IgD-negative memory B cell (primary cell): ENCODE results near the gene TMPRSS9. TPM values are rescaled to one million over a fixed set of nuclear protein-coding genes. Genes with fewer than 3 reads are reported as not detected.
"Not testable (repeated sequence)": the region's sequence is repeated elsewhere in the genome, so short reads cannot be mapped to it uniquely, and the experiment has no call there.

Source experiments
- H3K27ac Mint-ChIP-seq, 3 donors: one replicate each; pipeline ENCODE4 v1.8.0; 2020 to 2022; ENCODE audit warnings: mild to moderate bottlenecking in 3 of 3, mixed read lengths in 3 of 3, moderate library complexity in 1 of 3
- H3K27me3 Mint-ChIP-seq: one replicate; pipeline ENCODE4 v1.8.0; 2021; ENCODE audit warnings: mixed read lengths
- H3K36me3 Mint-ChIP-seq: one replicate; pipeline ENCODE4 v1.8.0; 2020; ENCODE audit warnings: mild to moderate bottlenecking, mixed read lengths
- H3K4me1 Mint-ChIP-seq, 3 donors: one replicate each; pipeline ENCODE4 v1.8.0; 2020 to 2022; ENCODE audit warnings: mixed read lengths in 3 of 3, mild to moderate bottlenecking in 1 of 3
- H3K4me3 Mint-ChIP-seq, 4 donors: one replicate each; pipeline ENCODE4 v1.8.0; 2020 to 2022; ENCODE audit warnings: mild to moderate bottlenecking in 4 of 4, mixed read lengths in 4 of 4, moderate library complexity in 3 of 4
- H3K9me3 Mint-ChIP-seq, 3 donors: one replicate each; pipeline ENCODE4 v1.8.0; 2020 to 2021; ENCODE audit warnings: mixed read lengths in 3 of 3, mild to moderate bottlenecking in 1 of 3
- polyA plus RNA-seq: library from polyadenylated mRNA; unstranded; fragments of 300-500 nt; fragmentation: Illumina TruSeq; gene quantifications from one replicate; pipeline ENCODE4 v1.2.3, GENCODE V29; 2021

The TMPRSS9 gene
- polyA plus RNA-seq, 1 donor from 2014 or later: not detected

GRCh38 chr19:2457394-2458037, 97.5 kb downstream of the TMPRSS9 start:
- peak overlapping the region; percentile 74 to 96 (median 92) for H3K4me3 Mint-ChIP-seq

GRCh38 chr19:2458054-2458453, 98.0 kb downstream of the TMPRSS9 start:
- peak overlapping the region in 1 of 3 donors; percentile 67 for H3K27ac Mint-ChIP-seq
- H3K36me3 Mint-ChIP-seq: peaks cover 2% of the 10 kb centered on the region
- H3K27me3 Mint-ChIP-seq: no peaks in the 10 kb centered on the region
- H3K9me3 Mint-ChIP-seq: no peaks in the 10 kb centered on the region
- H3K4me1 Mint-ChIP-seq: peaks cover 9 to 14% (median 10%) of the 10 kb centered on the region in 3 donors
- peak overlapping the region in 2 of 4 donors; percentile 41 to 96 for H3K4me3 Mint-ChIP-seq

More at GRCh38 chr19:2457394-2458037, 97.5 kb downstream of the TMPRSS9 start:
- Mint-ChIP-seq H3K27ac (peak overlapping the region; percentile 92 to 96 (median 92)), H3K27me3 (no peaks in the 10 kb centered on the region), H3K9me3 (no peaks in the 10 kb centered on the region), H3K4me1 (peaks cover 9 to 16% (median 10%) of the 10 kb centered on the region in 3 donors), H3K36me3 (peaks cover 2% of the 10 kb centered on the region)

GRCh38 chr19:2458776-2459175, 98.7 kb downstream of the TMPRSS9 start:
- peaks cover 9 to 12% (median 10%) of the 10 kb centered on the region in 3 donors for H3K4me1 Mint-ChIP-seq
- not testable (repeated sequence) for H3K27ac Mint-ChIP-seq, H3K9me3 Mint-ChIP-seq, H3K4me3 Mint-ChIP-seq, H3K27me3 Mint-ChIP-seq, H3K36me3 Mint-ChIP-seq

GRCh38 chr19:2460245-2460644, 100.2 kb downstream of the TMPRSS9 start:
- H3K4me1 Mint-ChIP-seq: peaks cover 6 to 9% (median 8%) of the 10 kb centered on the region in 3 donors
- no peaks in the 10 kb centered on the region for H3K27me3 Mint-ChIP-seq
- peak overlapping the region in 1 of 3 donors; percentile 72 for H3K27ac Mint-ChIP-seq
- peak overlapping the region in 3 of 4 donors; percentile 46 to 83 (median 51) for H3K4me3 Mint-ChIP-seq
- H3K36me3 Mint-ChIP-seq: peaks cover 2% of the 10 kb centered on the region
- H3K9me3 Mint-ChIP-seq: no peaks in the 10 kb centered on the region

GRCh38 chr19:2461751-2462634, 101.9 kb downstream of the TMPRSS9 start:
- H3K4me3 Mint-ChIP-seq: peak overlapping the region; percentile 60 to 88 (median 77)
- H3K27ac Mint-ChIP-seq: no peak overlapping the region
- H3K36me3 Mint-ChIP-seq: peaks cover 2% of the 10 kb centered on the region
- no peaks in the 10 kb centered on the region for H3K9me3 Mint-ChIP-seq
- H3K4me1 Mint-ChIP-seq: peaks cover 3 to 6% (median 6%) of the 10 kb centered on the region in 3 donors
- no peaks in the 10 kb centered on the region for H3K27me3 Mint-ChIP-seq

GRCh38 chr19:2462635-2463421, 102.8 kb downstream of the TMPRSS9 start:
- Mint-ChIP-seq H3K27me3 (no peaks in the 10 kb centered on the region), H3K9me3 (no peaks in the 10 kb centered on the region), H3K4me1 (peaks cover 0 to 3% (median 0%) of the 10 kb centered on the region in 3 donors), H3K4me3 (peak overlapping the region in 2 of 4 donors; percentile 31 to 41), H3K36me3 (no peaks in the 10 kb centered on the region), H3K27ac (peak overlapping the region in 1 of 3 donors; percentile 31)

GRCh38 chr19:2463694-2464093, 103.6 kb downstream of the TMPRSS9 start:
- not testable (repeated sequence) for H3K27ac Mint-ChIP-seq, H3K4me1 Mint-ChIP-seq, H3K9me3 Mint-ChIP-seq, H3K27me3 Mint-ChIP-seq, H3K36me3 Mint-ChIP-seq
- H3K4me3 Mint-ChIP-seq: peak overlapping the region in 3 of 4 donors; percentile 31 to 81 (median 41)

GRCh38 chr19:2464389-2464788, 104.3 kb downstream of the TMPRSS9 start:
- peaks cover 0 to 4% (median 1%) of the 10 kb centered on the region in 3 donors for H3K4me1 Mint-ChIP-seq
- H3K27ac Mint-ChIP-seq: no peak overlapping the region
- no peaks in the 10 kb centered on the region for H3K27me3 Mint-ChIP-seq
- H3K36me3 Mint-ChIP-seq: no peaks in the 10 kb centered on the region
- peak overlapping the region in 2 of 4 donors; percentile 31 to 33 for H3K4me3 Mint-ChIP-seq
- H3K9me3 Mint-ChIP-seq: no peaks in the 10 kb centered on the region

- H3K27ac Mint-ChIP-seq: no peak overlapping the region
- H3K4me1 Mint-ChIP-seq: peaks cover 0 to 6% (median 4%) of the 10 kb centered on the region in 3 donors
- H3K36me3 Mint-ChIP-seq: no peaks in the 10 kb centered on the region
- H3K4me3 Mint-ChIP-seq: no peak overlapping the region
- H3K9me3 Mint-ChIP-seq: no peaks in the 10 kb centered on the region
- no peaks in the 10 kb centered on the region for H3K27me3 Mint-ChIP-seq
Observed at GRCh38 chr19:2468596-2468995, 108.5 kb downstream of the TMPRSS9 start.

- H3K27me3 Mint-ChIP-seq: no peaks in the 10 kb centered on the region
- no peak overlapping the region for H3K4me3 Mint-ChIP-seq
- no peaks in the 10 kb centered on the region for H3K9me3 Mint-ChIP-seq
- peaks cover 0 to 6% (median 4%) of the 10 kb centered on the region in 3 donors for H3K4me1 Mint-ChIP-seq
- no peaks in the 10 kb centered on the region for H3K36me3 Mint-ChIP-seq
- peak overlapping the region in 2 of 3 donors; percentile 31 to 43 for H3K27ac Mint-ChIP-seq
Observed at GRCh38 chr19:2469102-2469914, 109.2 kb downstream of the TMPRSS9 start.

GRCh38 chr19:2469915-2470200, 109.8 kb downstream of the TMPRSS9 start:
- H3K27ac Mint-ChIP-seq: peak overlapping the region in 1 of 3 donors; percentile 43
- not testable (repeated sequence) for H3K9me3 Mint-ChIP-seq, H3K36me3 Mint-ChIP-seq, H3K4me1 Mint-ChIP-seq, H3K27me3 Mint-ChIP-seq, H3K4me3 Mint-ChIP-seq

- peak overlapping the region; percentile 90 to 95 (median 92) for H3K4me3 Mint-ChIP-seq
- no peaks in the 10 kb centered on the region for H3K9me3 Mint-ChIP-seq
- H3K36me3 Mint-ChIP-seq: no peaks in the 10 kb centered on the region
- H3K27me3 Mint-ChIP-seq: no peaks in the 10 kb centered on the region
- H3K4me1 Mint-ChIP-seq: peaks cover 12 to 17% (median 14%) of the 10 kb centered on the region in 3 donors
- H3K27ac Mint-ChIP-seq: peak overlapping the region; percentile 39 to 91 (median 88)
Observed at GRCh38 chr19:2474232-2475017, 114.4 kb downstream of the TMPRSS9 start.

GRCh38 chr19:2475018-2475701, 115.1 kb downstream of the TMPRSS9 start:
- Mint-ChIP-seq H3K27ac (peak overlapping the region; percentile 88 to 97 (median 91)), H3K9me3 (no peaks in the 10 kb centered on the region), H3K27me3 (no peaks in the 10 kb centered on the region), H3K4me1 (peaks cover 10 to 16% (median 14%) of the 10 kb centered on the region in 3 donors), H3K4me3 (peak overlapping the region; percentile 90 to 95 (median 92)), H3K36me3 (no peaks in the 10 kb centered on the region)
